ENCODE data around the gene ELMO2.
A peak's percentile ranks its signal among the peaks of the same experiment; 100 is the strongest.

The ELMO2 gene

DNA sequence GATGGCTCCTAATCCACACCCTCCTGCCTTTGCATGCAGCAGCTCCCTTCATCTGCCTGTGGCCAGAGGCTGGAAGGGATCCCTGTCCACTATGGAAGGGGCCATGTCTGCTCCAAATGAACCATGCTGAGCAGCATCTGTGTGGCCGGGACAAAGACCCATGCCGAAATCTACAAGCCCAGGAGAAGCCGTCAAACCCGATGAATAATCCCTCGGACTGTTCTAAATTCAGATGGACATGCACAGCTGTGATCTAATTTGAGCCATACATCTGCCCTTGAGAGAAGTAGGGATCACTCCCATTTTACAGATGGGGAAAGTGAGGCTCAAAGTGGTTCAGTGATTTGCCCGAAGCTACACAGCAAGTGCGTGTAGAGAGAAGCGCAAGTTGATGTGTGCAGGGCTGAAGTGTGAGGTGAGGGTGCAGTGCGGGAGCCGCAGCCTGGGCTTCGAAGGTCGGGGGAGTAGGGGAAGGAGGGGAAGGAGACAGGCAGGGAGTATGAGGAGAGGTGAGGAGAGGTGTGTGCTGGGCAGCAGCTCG, 75.5 kb downstream of the ELMO2 start:
- no peak for DNase-seq

GRCh38 chr20:46330072-46330763, 76.2 kb downstream of the ELMO2 start:
- no peak for DNase-seq

DNA sequence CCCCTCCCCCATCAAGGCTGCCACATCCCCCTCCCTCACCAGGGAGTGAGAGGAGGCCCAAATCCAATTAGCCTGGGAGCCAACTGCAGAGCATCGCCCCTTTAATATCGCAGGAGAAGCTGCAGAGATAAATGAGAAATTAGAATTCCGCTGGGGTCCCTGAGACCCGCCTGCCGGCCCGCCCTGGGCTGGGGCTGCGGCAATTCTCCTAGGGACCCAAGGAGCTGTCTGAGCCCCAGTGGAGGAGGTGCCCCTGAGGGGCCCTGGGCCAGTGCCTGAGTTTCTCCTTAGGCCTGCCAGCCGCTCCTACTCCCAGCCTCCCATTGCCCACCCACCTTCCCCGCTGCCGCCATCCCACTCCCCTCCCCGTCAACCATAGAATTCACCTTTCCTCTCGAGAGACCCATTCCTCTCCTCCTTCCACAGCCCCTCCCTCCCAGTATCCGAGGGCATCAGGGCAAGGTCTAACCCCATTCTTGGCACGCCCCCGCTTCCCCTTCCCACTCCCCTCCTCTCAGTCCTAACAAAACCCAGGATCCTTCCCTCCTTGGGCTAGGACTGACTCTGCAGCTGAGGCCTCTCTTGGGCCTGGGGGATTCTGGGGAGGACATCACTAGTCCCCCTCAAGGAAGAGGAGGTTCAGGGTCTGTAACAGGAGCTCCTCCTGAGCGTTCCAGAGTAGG, 78.1 kb downstream of the ELMO2 start:
- no peak for DNase-seq

GRCh38 chr20:46327557-46327956, 78.9 kb downstream of the ELMO2 start:
- DNase-seq = no peak

DNA sequence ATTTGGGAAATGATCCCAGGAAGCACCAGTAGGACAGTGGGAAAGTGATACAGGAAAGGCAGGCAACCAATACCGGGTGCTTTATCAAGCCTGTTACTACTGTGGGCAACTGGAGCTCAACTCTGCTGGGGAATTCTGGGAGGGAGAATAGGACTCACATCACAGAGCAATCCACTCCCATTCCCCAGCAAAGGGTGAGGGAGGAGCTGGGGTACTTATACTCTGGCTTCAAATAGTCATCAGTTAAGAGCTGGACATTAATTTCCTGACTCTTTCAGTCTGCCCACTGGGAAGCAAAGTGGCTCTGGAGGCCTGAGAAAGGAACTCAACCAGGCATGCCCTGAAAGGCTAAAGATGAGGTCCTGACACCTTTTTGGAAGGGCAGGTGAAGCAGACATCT, 80.6 kb downstream of the ELMO2 start:
- DNase-seq = no peak

DNA sequence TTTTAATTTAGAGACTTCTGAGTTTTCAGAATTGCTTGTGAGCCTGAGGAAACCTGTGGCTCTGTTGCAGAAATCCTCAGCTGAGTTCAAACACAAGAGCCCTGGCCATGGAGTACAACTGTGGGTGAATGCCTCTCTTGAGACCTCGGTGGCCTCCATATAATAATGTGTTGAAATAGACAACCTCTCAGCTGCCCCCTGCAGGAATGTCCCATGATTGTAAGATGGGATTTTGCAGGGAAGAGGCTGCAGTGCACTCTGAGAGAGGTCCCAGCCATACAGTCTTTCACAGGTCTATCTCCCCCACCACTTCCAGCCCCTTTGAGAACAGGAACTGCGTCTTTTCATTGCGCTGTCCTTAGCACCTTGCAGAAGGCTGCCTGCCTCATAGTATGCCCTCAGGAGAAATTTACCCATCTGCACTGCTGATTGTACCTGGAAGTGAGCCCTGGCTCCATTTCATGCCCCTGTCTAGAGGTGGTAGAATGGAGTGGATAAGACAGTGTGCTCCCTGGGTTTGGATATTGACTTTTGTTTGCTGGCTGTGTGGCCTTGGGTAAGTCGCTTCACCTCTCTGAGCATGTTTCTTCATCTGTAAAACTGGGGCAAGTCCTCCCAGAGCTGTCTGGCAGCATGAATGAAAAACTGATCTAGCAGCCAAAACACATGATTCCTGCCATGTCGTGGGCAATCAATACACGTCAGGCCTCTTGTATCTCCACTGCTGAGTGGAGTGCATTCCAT, 81.3 kb downstream of the ELMO2 start:
- DNase-seq = peak; percentile 40

DNA sequence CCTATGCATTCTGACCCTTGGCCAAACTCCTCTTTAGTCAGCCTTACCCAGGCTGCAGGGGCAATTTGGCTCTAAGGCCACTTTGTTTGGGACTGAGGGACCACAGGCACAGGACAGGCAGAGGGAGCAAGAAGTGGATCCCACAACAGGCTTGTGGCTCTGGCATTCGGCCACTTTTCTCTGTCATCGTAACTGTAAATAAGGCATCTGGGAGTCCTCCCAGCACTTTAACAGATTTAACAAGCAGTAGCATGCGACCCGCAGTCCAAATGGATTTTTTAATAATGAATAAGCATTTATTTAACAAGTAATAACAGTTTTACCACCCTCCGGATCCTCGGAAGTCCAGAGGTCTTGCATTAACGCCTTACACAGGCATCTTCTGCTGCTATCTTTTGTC, 82.0 kb downstream of the ELMO2 start:
- no peak for DNase-seq

GRCh38 chr20:46323557-46323956, 82.9 kb downstream of the ELMO2 start:
- no peak for DNase-seq

DNA sequence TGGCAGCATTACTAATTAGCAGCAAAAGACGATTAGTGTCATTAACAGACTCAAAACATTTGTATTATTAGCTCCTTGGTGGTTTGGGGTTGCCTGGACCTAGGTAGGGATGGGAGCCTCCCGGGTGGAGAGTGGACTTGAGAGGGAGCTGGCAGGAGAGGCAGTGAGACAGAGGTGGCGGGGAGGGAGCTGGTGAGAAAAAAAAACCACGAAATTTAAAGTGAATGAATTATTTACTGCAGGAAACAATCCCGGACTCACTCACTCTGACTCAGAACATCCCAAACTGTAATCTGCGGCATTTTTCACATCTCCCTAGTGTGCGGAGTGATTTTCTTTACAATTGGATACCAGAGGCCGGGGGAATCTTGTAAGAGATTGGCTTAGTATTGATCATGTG, 83.8 kb downstream of the ELMO2 start:
- no peak for DNase-seq

DNA sequence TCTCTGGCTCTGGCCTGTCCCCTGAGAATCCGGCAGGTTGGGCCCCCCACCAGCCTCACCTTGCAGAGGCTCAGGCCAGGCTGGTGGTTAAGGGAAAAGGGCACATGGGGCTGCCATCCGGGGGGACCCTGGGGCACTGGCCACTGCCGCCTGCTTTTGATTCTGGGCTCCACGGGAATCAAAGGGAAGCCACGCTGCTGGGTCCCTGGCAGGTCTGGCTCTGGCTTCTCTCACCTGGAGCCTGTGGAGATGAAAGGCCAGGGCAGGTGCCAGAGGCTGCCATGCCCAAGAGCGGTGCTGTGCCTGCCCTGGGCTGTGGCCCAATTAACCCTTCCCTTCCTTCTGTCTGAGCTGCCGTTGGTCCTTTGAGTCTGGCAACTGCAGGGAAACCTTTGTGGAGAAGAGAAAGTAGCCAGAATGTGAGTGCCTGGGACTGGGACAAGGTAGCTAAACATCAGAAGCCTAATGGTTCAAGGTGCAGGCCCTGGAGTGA, 88.7 kb downstream of the ELMO2 start:
- no peak for DNase-seq

DNA sequence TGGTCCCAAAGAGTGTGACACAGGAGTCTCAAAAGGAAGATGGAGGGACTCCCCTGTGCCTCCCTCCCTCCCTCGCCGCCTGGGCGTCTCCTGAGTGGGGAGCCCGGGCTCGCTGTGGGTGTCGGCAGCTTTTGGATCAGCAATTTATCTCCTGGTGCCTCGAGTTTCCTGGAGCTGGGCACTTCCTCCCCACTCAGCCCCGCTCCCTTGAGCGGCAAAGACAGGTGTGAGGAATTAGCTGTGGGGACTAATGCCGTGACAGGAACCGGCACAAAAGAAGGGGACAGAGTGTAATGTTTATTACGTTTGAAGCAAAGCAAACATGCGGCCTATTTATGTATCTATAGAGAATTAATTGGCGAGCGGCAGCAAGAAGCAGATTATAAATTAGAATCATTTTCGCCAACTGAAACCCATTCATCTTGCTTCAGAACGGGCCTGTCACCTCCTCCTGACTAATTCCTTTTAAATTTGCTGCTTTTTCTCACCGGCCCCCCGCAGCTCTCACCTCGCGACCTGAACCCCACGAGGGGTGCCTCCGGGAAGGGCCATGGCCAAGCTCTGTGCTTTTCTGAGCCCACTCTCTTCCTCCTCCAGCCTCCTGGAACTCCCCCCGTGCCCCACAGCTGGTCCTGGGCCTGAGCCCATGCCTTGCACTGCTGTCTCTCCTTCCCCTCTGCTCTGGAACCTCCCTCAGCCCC, 89.3 kb downstream of the ELMO2 start:
- no peak for DNase-seq

All from inflammatory macrophage treated with lipopolysaccharide for 4 hours (primary cell).